ENCODE measurements around the gene COL18A1. TPM values are rescaled to one million over a fixed set of nuclear protein-coding genes. Genes with fewer than 3 reads are reported as not detected.

COL18A1 gene
- total and polyA plus RNA-seq, 2 of the 8 experiments (the other 6 are each of a cell fraction or from before 2014, with no cell fraction given), result 145 to 201 TPM

GRCh38 chr21:45508607-45509565, 103.9 kb downstream of the COL18A1 start:
- no peak overlapping the region for H3K4me3 ChIP-seq (ENCODE audit: extremely low read depth in 1 of 4, insufficient read depth in 2 of 4, low read depth in 3 of 4, low read length in 4 of 4)
- no peak overlapping the region for H3K18ac ChIP-seq (ENCODE audit: extremely low read depth, low read length)
- H3K27me3 ChIP-seq (replicated peaks in 1 of 4; ENCODE audit: control insufficient read depth in 3 of 4, extremely low read depth in 1 of 4, insufficient read depth in 3 of 4, low read length in 3 of 4), result no peaks in the 10 kb centered on the region
- no peak overlapping the region for H2BK120ac ChIP-seq (replicated peaks; ENCODE audit: low read depth, low read length)
- H2BK15ac ChIP-seq (ENCODE audit: low read length), result no peak overlapping the region
- H2BK20ac ChIP-seq (ENCODE audit: low read length), result no peak overlapping the region
- no peaks in the 10 kb centered on the region for H3K79me2 ChIP-seq (ENCODE audit: control insufficient read depth in 1 of 2, insufficient read depth in 2 of 2, low read length in 2 of 2)
- POLR2A ChIA-PET (ENCODE audit: partially characterized antibody), result interaction anchor here (1.1 to 2.6 kb wide), 4 partner anchors 13 to 23 kb away, joined by 3 to 8 read pairs (median 4); no protein-coding TSS in a partner anchor
- H2BK12ac ChIP-seq (ENCODE audit: low read depth, low read length), result no peak overlapping the region
- FAIRE-seq, result no peak
- no peak overlapping the region for H4K8ac ChIP-seq (ENCODE audit: extremely low read depth, insufficient read depth, low read length)
- H3K27ac ChIP-seq (ENCODE audit: low read depth, low read length), result no peak overlapping the region
- H2BK5ac ChIP-seq (ENCODE audit: low read depth, low read length), result 0 out of 2 replicates have a peak overlapping the region, but pooled peaks have one; percentile 44
- H3K14ac ChIP-seq (ENCODE audit: insufficient read length), result no peak overlapping the region
- H3K4ac ChIP-seq (replicated peaks; ENCODE audit: insufficient read length, low read depth, low read length), result no peak overlapping the region
- no peaks in the 10 kb centered on the region for H3K79me1 ChIP-seq (ENCODE audit: low read depth, low read length)
- CTCF ChIA-PET (ENCODE audit: partially characterized antibody), result interaction anchor here (0.6 to 1.4 kb wide), 2 partner anchors 216 to 261 kb away, joined by 3 to 5 read pairs; no protein-coding TSS in a partner anchor
- H2AFZ ChIP-seq (ENCODE audit: low read length), result no peak overlapping the region
- H3K9me3 ChIP-seq (ENCODE audit: insufficient read depth in 2 of 2, low read depth in 1 of 2, low read length in 1 of 2), result no peaks in the 10 kb centered on the region
- peaks cover 6% of the 10 kb centered on the region; the same call in 1 of the 2 replicates for H3K23me2 ChIP-seq (ENCODE audit: low read depth, low read length)
- no peaks in the 10 kb centered on the region; a peak in 1 of 7 replicates for H3K4me1 ChIP-seq (replicated peaks in 1 of 4; ENCODE audit: control insufficient read depth in 3 of 4, insufficient read depth in 4 of 4, low read length in 3 of 4)
- no peak overlapping the region for H4K5ac ChIP-seq (ENCODE audit: insufficient read length, low read depth, low read length)
- no peak overlapping the region for H3K4me2 ChIP-seq (ENCODE audit: insufficient read depth in 1 of 2, low read depth in 2 of 2, low read length in 2 of 2)
- H3K56ac ChIP-seq (replicated peaks; ENCODE audit: insufficient read length, low read depth, low read length), result no peak overlapping the region
- no peak overlapping the region for H4K91ac ChIP-seq (replicated peaks; ENCODE audit: insufficient read length, low read length)
- no peak for DNase-seq (ENCODE audit: low read depth in 1 of 2, low spot score in 2 of 2)
- peaks cover 8 to 31% of the 10 kb centered on the region in 2 experiments for H4K20me1 ChIP-seq (replicated peaks in 1 of 2; ENCODE audit: control insufficient read depth in 1 of 2, insufficient read depth in 2 of 2, low read length in 2 of 2)
- H2AK5ac ChIP-seq (ENCODE audit: low read depth, low read length), result no peak overlapping the region
- no peak overlapping the region for H3K23ac ChIP-seq (ENCODE audit: insufficient read length)
- peaks cover 0 to 45% (median 8%) of the 10 kb centered on the region in 4 experiments; a peak in 5 of 8 replicates for H3K36me3 ChIP-seq (ENCODE audit: control insufficient read depth in 2 of 4, insufficient read depth in 4 of 4, low read length in 3 of 4)
- TF ChIP-seq POLR2AphosphoS5 (IDR thresholded peaks at IDR 0.05; ENCODE audit: low read depth, low read length), result peak; percentile 53; the same call in 1 of the 2 replicates
- TF ChIP-seq GABPA (IDR thresholded peaks at IDR 0.05; ENCODE audit: borderline replicate concordance, insufficient read depth, low read length), result no peak
- TF ChIP-seq TCF12 (IDR thresholded peaks at IDR 0.05; ENCODE audit: low read depth, low read length), result no peak
- H3K9ac ChIP-seq (replicated peaks in 1 of 4; ENCODE audit: extremely low read depth in 1 of 4, low read depth in 3 of 4, low read length in 3 of 4), result no peak overlapping the region
- WGBS, 2 experiments (ENCODE audit: extremely low coverage in 1 of 2, insufficient coverage in 1 of 2, insufficient read length in 1 of 2, insufficient replicate concordance in 2 of 2, low coverage in 1 of 2, low lambda C conversion rate in 2 of 2, missing lambda C conversion rate in 1 of 2), result 91% methylated on average over 33 of the region's 42 CpGs; no CpG with 5 or more reads in 1 of the 2 experiments

Measured in H1 (cell line).